ENCODE results near the gene NBR1. TPM values are rescaled to one million over a fixed set of nuclear protein-coding genes. Genes with fewer than 3 reads are reported as not detected.

NBR1 gene, protein sequence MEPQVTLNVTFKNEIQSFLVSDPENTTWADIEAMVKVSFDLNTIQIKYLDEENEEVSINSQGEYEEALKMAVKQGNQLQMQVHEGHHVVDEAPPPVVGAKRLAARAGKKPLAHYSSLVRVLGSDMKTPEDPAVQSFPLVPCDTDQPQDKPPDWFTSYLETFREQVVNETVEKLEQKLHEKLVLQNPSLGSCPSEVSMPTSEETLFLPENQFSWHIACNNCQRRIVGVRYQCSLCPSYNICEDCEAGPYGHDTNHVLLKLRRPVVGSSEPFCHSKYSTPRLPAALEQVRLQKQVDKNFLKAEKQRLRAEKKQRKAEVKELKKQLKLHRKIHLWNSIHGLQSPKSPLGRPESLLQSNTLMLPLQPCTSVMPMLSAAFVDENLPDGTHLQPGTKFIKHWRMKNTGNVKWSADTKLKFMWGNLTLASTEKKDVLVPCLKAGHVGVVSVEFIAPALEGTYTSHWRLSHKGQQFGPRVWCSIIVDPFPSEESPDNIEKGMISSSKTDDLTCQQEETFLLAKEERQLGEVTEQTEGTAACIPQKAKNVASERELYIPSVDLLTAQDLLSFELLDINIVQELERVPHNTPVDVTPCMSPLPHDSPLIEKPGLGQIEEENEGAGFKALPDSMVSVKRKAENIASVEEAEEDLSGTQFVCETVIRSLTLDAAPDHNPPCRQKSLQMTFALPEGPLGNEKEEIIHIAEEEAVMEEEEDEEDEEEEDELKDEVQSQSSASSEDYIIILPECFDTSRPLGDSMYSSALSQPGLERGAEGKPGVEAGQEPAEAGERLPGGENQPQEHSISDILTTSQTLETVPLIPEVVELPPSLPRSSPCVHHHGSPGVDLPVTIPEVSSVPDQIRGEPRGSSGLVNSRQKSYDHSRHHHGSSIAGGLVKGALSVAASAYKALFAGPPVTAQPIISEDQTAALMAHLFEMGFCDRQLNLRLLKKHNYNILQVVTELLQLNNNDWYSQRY
- 100 to 1,000 TPM in 7 of 10 donors, 10 to 100 TPM in 3; 80.3 to 120 (median 107) TPM for total RNA-seq
- polyA plus RNA-seq, result 10 to 100 TPM; 28.5 to 39.9 TPM
- long read RNA-seq, donor 1, partial matches to known transcripts, result 72 of 127 reads
- long read RNA-seq, donor 1, other reads (novel, unspliced or antisense), result 55 of 127 reads
- long read RNA-seq, donor 2, partial matches to known transcripts, result 67 of 142 reads
- long read RNA-seq, donor 2, other reads (novel, unspliced or antisense), result 75 of 142 reads
- long read RNA-seq, donor 3, partial matches to known transcripts, result 67 of 150 reads
- long read RNA-seq, donor 3, other reads (novel, unspliced or antisense), result 82 of 150 reads

DNA sequence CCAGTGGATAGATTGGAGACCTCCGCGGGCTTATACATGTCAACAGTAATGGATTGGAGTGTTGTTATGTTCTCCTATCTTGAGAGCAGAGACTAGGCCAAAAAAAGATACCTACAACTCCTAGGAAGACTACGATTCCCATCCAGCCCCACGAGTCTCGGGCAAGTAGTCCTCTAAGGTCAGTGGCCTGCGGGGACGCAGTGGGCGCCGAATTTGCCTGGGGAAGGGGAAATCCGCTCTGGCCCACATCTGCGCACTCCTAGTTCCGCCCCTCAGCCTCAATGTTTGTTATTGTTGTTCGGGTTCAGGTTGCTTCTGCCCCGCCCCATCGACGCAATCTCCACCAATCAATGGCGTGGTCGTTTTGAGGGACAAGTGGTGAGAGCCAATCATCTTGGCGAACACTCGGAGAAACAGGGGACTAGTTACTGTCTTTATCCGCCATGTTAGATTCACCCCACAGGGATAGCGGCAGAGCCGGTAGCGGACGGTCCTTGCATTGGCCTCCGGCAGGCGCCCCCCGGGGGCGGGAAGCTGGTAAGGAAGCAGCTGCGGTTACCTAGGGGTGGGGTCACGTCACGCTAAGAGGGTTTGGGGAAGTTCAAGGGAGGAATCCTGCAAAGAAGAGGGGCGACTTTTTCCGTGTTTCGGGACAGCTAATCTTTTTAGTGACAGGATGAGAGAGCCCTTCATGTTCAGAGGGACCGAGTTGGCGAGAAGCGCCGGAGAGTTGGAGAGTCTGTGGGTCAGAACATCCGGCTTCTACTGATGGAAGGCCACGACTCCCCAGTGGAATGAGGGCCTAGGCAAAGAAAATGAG is at the start of gene NBR1:
NBR1 (plus strand) TSS at position 449 of the 820 bp plus-strand sequence. CDS start 4,586 bp downstream, outside the sequence.
- Histone ChIP-seq H3K4me1 (peaks cover 2 to 56% (median 54%) of the 10 kb centered on the region in 9 donors), H3K27ac (peak within 1 kb of the TSS; percentile 91 to 97 (median 96)), H3K9me3 (no peaks in the 10 kb centered on the region), H3K4me3 (peak within 1 kb of the TSS; percentile 49 to 83 (median 73)), H3K36me3 (peaks cover 0 to 13% (median 3%) of the 10 kb centered on the region in 9 donors), H3K27me3 (no peaks in the 10 kb centered on the region)
- intact Hi-C loops (cut with DNase I), result loop anchor here in 8 of 10 donors (2.0 to 10.0 kb wide), 6 partner anchors 44 to 172 kb away; partner anchors contain the start of genes VAT1 (in 7 of the 8), BRCA1 (in 5 of the 8), RND2 (in 1 of the 8) and RPL27 (in 1 of the 8)
- TF ChIP-seq, protein P1, sequence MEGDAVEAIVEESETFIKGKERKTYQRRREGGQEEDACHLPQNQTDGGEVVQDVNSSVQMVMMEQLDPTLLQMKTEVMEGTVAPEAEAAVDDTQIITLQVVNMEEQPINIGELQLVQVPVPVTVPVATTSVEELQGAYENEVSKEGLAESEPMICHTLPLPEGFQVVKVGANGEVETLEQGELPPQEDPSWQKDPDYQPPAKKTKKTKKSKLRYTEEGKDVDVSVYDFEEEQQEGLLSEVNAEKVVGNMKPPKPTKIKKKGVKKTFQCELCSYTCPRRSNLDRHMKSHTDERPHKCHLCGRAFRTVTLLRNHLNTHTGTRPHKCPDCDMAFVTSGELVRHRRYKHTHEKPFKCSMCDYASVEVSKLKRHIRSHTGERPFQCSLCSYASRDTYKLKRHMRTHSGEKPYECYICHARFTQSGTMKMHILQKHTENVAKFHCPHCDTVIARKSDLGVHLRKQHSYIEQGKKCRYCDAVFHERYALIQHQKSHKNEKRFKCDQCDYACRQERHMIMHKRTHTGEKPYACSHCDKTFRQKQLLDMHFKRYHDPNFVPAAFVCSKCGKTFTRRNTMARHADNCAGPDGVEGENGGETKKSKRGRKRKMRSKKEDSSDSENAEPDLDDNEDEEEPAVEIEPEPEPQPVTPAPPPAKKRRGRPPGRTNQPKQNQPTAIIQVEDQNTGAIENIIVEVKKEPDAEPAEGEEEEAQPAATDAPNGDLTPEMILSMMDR (IDR thresholded peaks at IDR 0.05), result peak in 7 of 9 donors; percentile 8 to 48 (median 30)
- 1 to 2% methylated on average over 41 of the region's 41 CpGs for WGBS, 2 donors
- DNase-seq, result peak; percentile 90 to 96
- ATAC-seq, result peak; percentile 92 to 95 (median 93)

DNA sequence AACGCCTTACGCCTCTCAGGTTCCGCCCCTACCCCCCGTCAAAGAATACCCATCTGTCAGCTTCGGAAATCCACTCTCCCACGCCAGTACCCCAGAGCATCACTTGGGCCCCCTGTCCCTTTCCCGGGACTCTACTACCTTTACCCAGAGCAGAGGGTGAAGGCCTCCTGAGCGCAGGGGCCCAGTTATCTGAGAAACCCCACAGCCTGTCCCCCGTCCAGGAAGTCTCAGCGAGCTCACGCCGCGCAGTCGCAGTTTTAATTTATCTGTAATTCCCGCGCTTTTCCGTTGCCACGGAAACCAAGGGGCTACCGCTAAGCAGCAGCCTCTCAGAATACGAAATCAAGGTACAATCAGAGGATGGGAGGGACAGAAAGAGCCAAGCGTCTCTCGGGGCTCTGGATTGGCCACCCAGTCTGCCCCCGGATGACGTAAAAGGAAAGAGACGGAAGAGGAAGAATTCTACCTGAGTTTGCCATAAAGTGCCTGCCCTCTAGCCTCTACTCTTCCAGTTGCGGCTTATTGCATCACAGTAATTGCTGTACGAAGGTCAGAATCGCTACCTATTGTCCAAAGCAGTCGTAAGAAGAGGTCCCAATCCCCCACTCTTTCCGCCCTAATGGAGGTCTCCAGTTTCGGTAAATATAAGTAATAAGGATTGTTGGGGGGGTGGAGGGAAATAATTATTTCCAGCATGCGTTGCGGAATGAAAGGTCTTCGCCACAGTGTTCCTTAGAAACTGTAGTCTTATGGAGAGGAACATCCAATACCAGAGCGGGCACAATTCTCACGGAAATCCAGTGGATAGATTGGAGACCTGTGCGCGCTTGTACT is 45.7 kb upstream of the NBR1 start, which contains the start of gene BRCA1:
BRCA1 (minus strand) TSS at position 232 of the 834 bp plus-strand sequence. CDS start 1,268 bp downstream, outside the sequence.
- ATAC-seq (peak; percentile 95 to 100 (median 100)), DNase-seq (peak; percentile 78 to 94)
- Histone ChIP-seq H3K9me3 (no peaks in the 10 kb centered on the region), H3K27me3 (no peaks in the 10 kb centered on the region), H3K4me3 (peak within 1 kb of the TSS; percentile 36 to 79 (median 65)), H3K4me1 (peaks cover 3 to 42% (median 28%) of the 10 kb centered on the region in 9 donors), H3K36me3 (peaks cover 0 to 8% (median 0%) of the 10 kb centered on the region in 9 donors), H3K27ac (peak within 1 kb of the TSS in 9 of 10 donors; percentile 63 to 89 (median 79))
- TF ChIP-seq, protein P1 (IDR thresholded peaks at IDR 0.05), result no peak
- intact Hi-C loops (cut with DNase I), result loop anchor here in 7 of 10 donors (2.0 to 10.0 kb wide), 3 partner anchors 45 to 101 kb away; partner anchors contain the start of genes NBR1 (in 5 of the 7), RND2 (in 5 of the 7) and VAT1 (in 5 of the 7)
- 3% methylated on average over 38 of the region's 38 CpGs for WGBS, 2 donors

All from heart right ventricle (tissue), 16 donors.